ENCODE measurements around the gene TUSC2.

GRCh38 chr3:50341537-50341936, 13.5 kb upstream of the TUSC2 start:
- TF ChIP-seq POLR2A (IDR thresholded peaks at IDR 0.05) (no peak), CTCF (IDR thresholded peaks at IDR 0.05) (no peak)
